ENCODE data around the gene ZDHHC12.
"Not testable (repeated sequence)": the region's sequence is repeated elsewhere in the genome, so short reads cannot be mapped to it uniquely, and the experiment has no call there.

Gene ZDHHC12

GRCh38 chr9:128706671-128707381, 17.1 kb downstream of the ZDHHC12 start:
- no peak for DNase-seq

GRCh38 chr9:128706045-128706444, 17.9 kb downstream of the ZDHHC12 start:
- DNase-seq: no peak

- no peak for DNase-seq
Measured at GRCh38 chr9:128705051-128705965, 18.6 kb downstream of the ZDHHC12 start.

GRCh38 chr9:128704356-128704670, 19.6 kb downstream of the ZDHHC12 start:
- no peak for DNase-seq

GRCh38 chr9:128703616-128704355, 20.1 kb downstream of the ZDHHC12 start:
- DNase-seq: no peak

GRCh38 chr9:128702949-128703615, 20.8 kb downstream of the ZDHHC12 start:
- DNase-seq: no peak

- DNase-seq: peak; percentile 78
Measured at GRCh38 chr9:128702445-128702948, 21.4 kb downstream of the ZDHHC12 start, which contains the start of gene PKN3. TSS of gene PKN3 (plus strand) at chr9:128702503. CDS start at chr9:128702916, 413 bp downstream.

- DNase-seq: no peak
Measured at GRCh38 chr9:128701227-128701854, 22.6 kb downstream of the ZDHHC12 start.

- not testable (repeated sequence) for DNase-seq
Measured at GRCh38 chr9:128699096-128699795, 24.7 kb downstream of the ZDHHC12 start.

GRCh38 chr9:128696923-128697707, 26.8 kb downstream of the ZDHHC12 start:
- DNase-seq: no peak

- DNase-seq: no peak
Measured at GRCh38 chr9:128694344-128694743, 29.6 kb downstream of the ZDHHC12 start.

GRCh38 chr9:128693738-128694137, 30.2 kb downstream of the ZDHHC12 start:
- DNase-seq: not testable (repeated sequence)

GRCh38 chr9:128690684-128691034, 33.3 kb downstream of the ZDHHC12 start:
- DNase-seq: no peak

GRCh38 chr9:128689820-128690683, 33.9 kb downstream of the ZDHHC12 start:
- DNase-seq: peak; percentile 58

GRCh38 chr9:128689293-128689774, 34.6 kb downstream of the ZDHHC12 start:
- no peak for DNase-seq

GRCh38 chr9:128688501-128689292, 35.2 kb downstream of the ZDHHC12 start, which contains the start of gene SET:
TSS of gene SET (plus strand) at chr9:128689222. CDS start at chr9:128689583, 361 bp downstream.
- peak; percentile 94 for DNase-seq

GRCh38 chr9:128687453-128687852, 36.5 kb downstream of the ZDHHC12 start:
- DNase-seq: no peak

All from CD4-positive, alpha-beta T cell treated with Interferon gamma for 1 hour (primary cell).